Gastrocnemius medialis (tissue), 4 donors: ENCODE data around the gene C19orf38.

Experiments used
- POLR2A ChIP-seq, 2 donors: fragments of 450-650 bp; IDR thresholded peaks; one replicate each; pipeline ENCODE4 v1.6.1; 2017; ENCODE audit warnings: antibody characterized with exemption in 2 of 2, mild to moderate bottlenecking in 2 of 2, moderate library complexity in 2 of 2
- TF ChIP-seq, protein P1 (sequence below), 5 experiments: fragments of 450-650 bp in 3 of 5; fragments of 200-600 bp in 2 of 5; sonication (generic) in 2 of 5; IDR thresholded peaks in 4 of 5; conservative IDR thresholded peaks in 1 of 5; 1 replicate in 4 of 5; 2 replicates in 1 of 5; pipeline ENCODE4 v1.5.1; 2016 to 2019; ENCODE audit warnings: antibody characterized with exemption in 5 of 5, mild to moderate bottlenecking in 3 of 5, moderate library complexity in 3 of 5

DNA sequence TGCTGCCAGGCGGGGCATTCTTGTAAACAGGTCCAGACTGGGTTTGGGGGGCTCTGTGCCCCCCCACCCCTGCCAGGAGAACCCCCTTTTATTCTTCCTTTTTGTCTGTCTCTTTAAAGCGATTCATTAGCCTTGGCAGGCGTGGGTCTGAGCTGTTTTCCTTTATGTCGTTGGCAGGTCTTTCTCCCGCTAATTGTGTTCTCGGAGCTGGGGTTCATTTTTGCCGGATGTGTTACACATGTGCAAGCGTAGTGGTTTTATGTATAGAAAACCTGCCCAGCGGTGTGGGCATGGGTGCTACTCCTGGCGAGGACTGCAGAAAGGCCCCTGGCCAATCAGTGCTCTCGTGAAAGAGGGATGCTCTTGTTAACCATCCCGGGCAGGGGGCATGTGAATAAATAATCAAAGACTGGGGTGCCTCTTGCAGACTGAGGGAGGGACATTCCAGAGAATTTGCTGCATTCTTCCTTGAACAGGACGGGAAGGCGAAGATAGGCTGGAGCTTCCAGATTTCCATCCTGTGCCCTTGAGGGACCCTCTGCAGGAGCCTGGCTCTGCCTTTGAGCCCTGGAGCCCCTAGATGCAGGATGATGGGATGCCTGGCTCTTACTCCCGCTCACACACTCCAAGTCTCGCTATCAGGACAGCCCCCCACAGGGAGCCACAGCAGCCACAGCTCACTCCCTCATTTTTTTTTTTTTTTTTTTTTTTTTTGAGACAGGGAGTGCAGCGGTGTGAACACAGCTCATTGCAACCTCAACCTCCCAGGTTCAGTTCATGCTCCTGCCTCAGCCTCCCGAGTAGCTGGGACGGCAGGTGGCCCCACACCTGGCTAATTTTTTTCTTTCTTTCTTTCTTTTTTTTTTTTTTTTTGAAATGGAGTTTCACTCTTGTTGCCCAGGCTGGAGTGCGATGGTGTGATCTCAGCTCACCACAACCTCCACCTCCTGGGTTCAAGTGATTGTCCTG, 37.3 kb downstream of the C19orf38 start:
- TF ChIP-seq, protein P1, sequence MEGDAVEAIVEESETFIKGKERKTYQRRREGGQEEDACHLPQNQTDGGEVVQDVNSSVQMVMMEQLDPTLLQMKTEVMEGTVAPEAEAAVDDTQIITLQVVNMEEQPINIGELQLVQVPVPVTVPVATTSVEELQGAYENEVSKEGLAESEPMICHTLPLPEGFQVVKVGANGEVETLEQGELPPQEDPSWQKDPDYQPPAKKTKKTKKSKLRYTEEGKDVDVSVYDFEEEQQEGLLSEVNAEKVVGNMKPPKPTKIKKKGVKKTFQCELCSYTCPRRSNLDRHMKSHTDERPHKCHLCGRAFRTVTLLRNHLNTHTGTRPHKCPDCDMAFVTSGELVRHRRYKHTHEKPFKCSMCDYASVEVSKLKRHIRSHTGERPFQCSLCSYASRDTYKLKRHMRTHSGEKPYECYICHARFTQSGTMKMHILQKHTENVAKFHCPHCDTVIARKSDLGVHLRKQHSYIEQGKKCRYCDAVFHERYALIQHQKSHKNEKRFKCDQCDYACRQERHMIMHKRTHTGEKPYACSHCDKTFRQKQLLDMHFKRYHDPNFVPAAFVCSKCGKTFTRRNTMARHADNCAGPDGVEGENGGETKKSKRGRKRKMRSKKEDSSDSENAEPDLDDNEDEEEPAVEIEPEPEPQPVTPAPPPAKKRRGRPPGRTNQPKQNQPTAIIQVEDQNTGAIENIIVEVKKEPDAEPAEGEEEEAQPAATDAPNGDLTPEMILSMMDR (IDR thresholded peaks at IDR 0.05 in 4 of 5, conservative IDR thresholded peaks at IDR 0.05 in 1 of 5): no peak
- TF ChIP-seq POLR2A (IDR thresholded peaks at IDR 0.05): no peak
